Heart right ventricle (tissue), 16 donors: ENCODE measurements around the gene OTC. TPM values are rescaled to one million over a fixed set of nuclear protein-coding genes. Genes with fewer than 3 reads are reported as not detected.
A peak's percentile ranks its signal among the peaks of the same experiment; 100 is the strongest.

Experiments
- ATAC-seq, 8 donors: fragments of 200-7000 bp; cut with Tn5 transposase; one replicate each; pipeline ENCODE4 v1.9.1; 2020; ENCODE audit warnings: mild to moderate bottlenecking in 8 of 8, moderate library complexity in 8 of 8, moderate number of reproducible peaks in 1 of 8
- DNase-seq, 2 donors: peaks; one replicate each; pipeline ENCODE4 v3.0.0-alpha.2; 2020
- H3K27ac ChIP-seq, 10 donors: fragments of 200-600 bp; sonication (generic) in 2 of 10; one replicate each; pipeline versions ENCODE4 v1.5.0 to v1.8.0; 2020 to 2022; ENCODE audit warnings: mild to moderate bottlenecking in 3 of 10
- H3K27me3 ChIP-seq, 7 donors: fragments of 200-600 bp; one replicate each; pipeline ENCODE4 v1.8.0; 2021 to 2022; ENCODE audit warnings: mild to moderate bottlenecking in 2 of 7
- H3K36me3 ChIP-seq, 9 donors: fragments of 200-600 bp; sonication (generic) in 1 of 9; one replicate each; pipeline versions ENCODE4 v1.5.0 to v1.8.0; 2020 to 2022; ENCODE audit warnings: mild to moderate bottlenecking in 2 of 9
- H3K4me1 ChIP-seq, 9 donors: fragments of 200-600 bp; sonication (generic) in 1 of 9; one replicate each; pipeline versions ENCODE4 v1.5.0 to v1.8.0; 2020 to 2022; ENCODE audit warnings: mild to moderate bottlenecking in 4 of 9
- H3K4me3 ChIP-seq, 10 donors: fragments of 200-600 bp; sonication (generic) in 2 of 10; one replicate each; pipeline versions ENCODE4 v1.5.0 to v1.8.0; 2020 to 2022; ENCODE audit warnings: mild to moderate bottlenecking in 7 of 10, moderate library complexity in 2 of 10
- H3K9me3 ChIP-seq, 11 donors: fragments of 200-600 bp in 10 of 11; sonication (generic) in 2 of 11; one replicate each; pipeline versions ENCODE4 v1.5.0 to v1.8.0; 2013 to 2022; ENCODE audit warnings: mild to moderate bottlenecking in 2 of 11, control low read depth in 1 of 11, moderate library complexity in 1 of 11
- WGBS, 2 donors: extraction: QIAGEN DNeasy Blood & Tissue Kit; methylation state at CpG; one replicate each; pipeline ENCODE4 v1.1.7; 2013; ENCODE audit warnings: inconsistent platforms in 1 of 2; 5-methylcytosine and 5-hydroxymethylcytosine counted together
- intact Hi-C, 10 donors: fragments of 100-400 bp; cut with DNase I; formaldehyde crosslinking; loops; one replicate each; pipeline versions ENCODE4 v1.11.1 to v1.14.2; 2022
- polyA plus RNA-seq, 2 donors: library from polyadenylated mRNA; stranded (reverse); fragments of 200-250 nt; gene quantifications; one replicate each; pipeline ENCODE4 v1.2.3, GENCODE V29; 2013
- total RNA-seq, 10 donors: library from RNA; stranded (reverse); fragmentation: NEBNext Ultra II Directional in 3 of 10; extraction: Animal tissue kit (Norgen Biotek cat#: 25700) in 3 of 10; gene quantifications; one replicate each; pipeline versions ENCODE4 v1.2.1 to v1.2.4, GENCODE V29; 2021 to 2023
- TF ChIP-seq, protein P1 (sequence below), 9 donors: fragments of 200-600 bp; sonication (generic) in 2 of 9; IDR thresholded peaks; one replicate each; pipeline versions ENCODE4 v1.5.0 to v1.8.0; 2021 to 2022; ENCODE audit warnings: antibody characterized with exemption in 9 of 9, mild to moderate bottlenecking in 5 of 9, moderate library complexity in 1 of 9
- donor health status: Arrhythmogenic right ventricular cardiomyopathy.
- donor health status: ischemic (EF 13 %, LVEDD 7.1; RV severe dilation, severe dysfunction).
- donor health status: healthy with polysubstance abuse.
- donor health status: DM: no; HTN: yes; CAD: no.
- donor health status: DM: no; HTN: no; CAD: no.
- donor health status: ischemic (EF 25% LVEDD 6.9; RV normal size, moderate dysfunction).
- donor health status: ischemic (EF 25% LVEDD 5.7; RV mildly dilated, moderate dysfunction).
- donor health status: healthy.
- donor health status: DM: yes; HTN: yes; CAD: no.
- donor health status: Ischemic cardiomyopathy.
- donor health status: ischemic (EF 35%, LVEDD 5.7; RV mildly dilated, moderate dysfunction).
- donor health status: nonischemic (EF 11% LVEDD 7.7; RV severe dilation, severe dysfunction).
- donor health status: DM: yes; HTN: yes; CAD: no.
- donor health status: PGD.
- donor health status: ischemic (EF 29% LVEDD 5.4; RV normal size, mild dysfunction).
- donor health status: nonischemic (EF 23%, LVEDD 6.1; RV moderate dilation, normal function).

The OTC gene
- total and polyA plus RNA-seq, 12 donors: 0.20 to 0.38 TPM; not detected in 10

GRCh38 chrX:38365954-38366353 lies 13.6 kb downstream of the OTC start:
- Histone ChIP-seq H3K27ac (peak overlapping the region in 1 of 10 donors; percentile 26), H3K4me1 (peaks cover 0 to 6% (median 0%) of the 10 kb centered on the region in 9 donors), H3K27me3 (peaks cover 0 to 27% (median 0%) of the 10 kb centered on the region in 7 donors), H3K4me3 (no peak overlapping the region), H3K9me3 (no peaks in the 10 kb centered on the region), H3K36me3 (no peaks in the 10 kb centered on the region)
- DNase-seq: no peak
- TF ChIP-seq, protein P1, sequence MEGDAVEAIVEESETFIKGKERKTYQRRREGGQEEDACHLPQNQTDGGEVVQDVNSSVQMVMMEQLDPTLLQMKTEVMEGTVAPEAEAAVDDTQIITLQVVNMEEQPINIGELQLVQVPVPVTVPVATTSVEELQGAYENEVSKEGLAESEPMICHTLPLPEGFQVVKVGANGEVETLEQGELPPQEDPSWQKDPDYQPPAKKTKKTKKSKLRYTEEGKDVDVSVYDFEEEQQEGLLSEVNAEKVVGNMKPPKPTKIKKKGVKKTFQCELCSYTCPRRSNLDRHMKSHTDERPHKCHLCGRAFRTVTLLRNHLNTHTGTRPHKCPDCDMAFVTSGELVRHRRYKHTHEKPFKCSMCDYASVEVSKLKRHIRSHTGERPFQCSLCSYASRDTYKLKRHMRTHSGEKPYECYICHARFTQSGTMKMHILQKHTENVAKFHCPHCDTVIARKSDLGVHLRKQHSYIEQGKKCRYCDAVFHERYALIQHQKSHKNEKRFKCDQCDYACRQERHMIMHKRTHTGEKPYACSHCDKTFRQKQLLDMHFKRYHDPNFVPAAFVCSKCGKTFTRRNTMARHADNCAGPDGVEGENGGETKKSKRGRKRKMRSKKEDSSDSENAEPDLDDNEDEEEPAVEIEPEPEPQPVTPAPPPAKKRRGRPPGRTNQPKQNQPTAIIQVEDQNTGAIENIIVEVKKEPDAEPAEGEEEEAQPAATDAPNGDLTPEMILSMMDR (IDR thresholded peaks at IDR 0.05): no peak
- 69 to 81% methylated on average over 3 of the region's 3 CpGs for WGBS, 2 donors
- intact Hi-C loops: no loop called here
- no peak for ATAC-seq

DNA sequence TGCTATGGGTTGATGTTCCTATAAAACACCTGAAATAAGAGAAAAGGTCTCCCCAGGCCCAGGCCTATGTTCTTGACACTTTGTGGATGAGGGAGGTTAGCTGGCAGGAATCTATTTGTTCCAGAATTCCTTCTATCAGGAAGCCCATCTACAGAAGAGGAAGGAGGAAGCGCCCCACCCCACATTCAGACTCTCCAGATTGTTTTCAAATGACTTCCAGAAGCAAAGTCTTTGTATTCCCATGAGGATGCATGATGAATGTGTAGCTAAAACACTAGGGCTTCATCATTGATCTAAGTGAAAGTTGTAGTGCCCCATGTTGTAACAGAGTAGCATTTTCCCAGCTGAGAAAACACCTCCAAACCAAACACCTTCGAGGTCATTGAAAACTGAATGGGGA lies 16.4 kb downstream of the OTC start:
- intact Hi-C loops: no loop called here
- no peak for DNase-seq
- peaks cover 0 to 28% (median 0%) of the 10 kb centered on the region in 7 donors for H3K27me3 ChIP-seq
- no peaks in the 10 kb centered on the region for H3K9me3 ChIP-seq
- WGBS, 2 donors: 61 to 67% methylated on average over 2 of the region's 2 CpGs
- peaks cover 0 to 6% (median 0%) of the 10 kb centered on the region in 9 donors for H3K4me1 ChIP-seq
- peak overlapping the region in 3 of 10 donors; percentile 34 to 44 (median 36) for H3K27ac ChIP-seq
- no peak overlapping the region for H3K4me3 ChIP-seq
- TF ChIP-seq, protein P1 (IDR thresholded peaks at IDR 0.05): no peak
- no peaks in the 10 kb centered on the region for H3K36me3 ChIP-seq
- peak in 6 of 8 donors; percentile 4 to 49 (median 38) for ATAC-seq

DNA sequence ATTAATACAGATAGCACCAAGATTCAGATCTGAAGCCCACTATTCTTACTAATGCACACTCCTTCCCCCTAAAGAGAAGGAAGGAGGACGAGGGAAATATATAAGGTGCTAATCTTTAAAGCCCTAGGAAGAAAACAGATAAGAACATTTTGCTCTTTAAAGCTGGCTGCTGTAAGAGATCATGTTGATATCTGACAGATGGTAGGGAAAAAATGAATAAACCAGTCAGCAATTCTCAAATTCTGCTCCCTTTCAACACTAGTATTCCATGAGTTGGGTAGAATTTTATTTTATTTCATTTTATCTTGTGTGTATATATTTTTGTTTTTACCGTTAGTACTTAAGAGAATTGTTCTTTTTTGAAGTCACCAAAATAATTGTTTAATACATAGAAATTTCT lies 19.2 kb downstream of the OTC start:
- WGBS, 2 donors: 71 to 79% methylated on average over 2 of the region's 2 CpGs
- Histone ChIP-seq H3K36me3 (no peaks in the 10 kb centered on the region), H3K4me1 (peaks cover 0 to 6% (median 0%) of the 10 kb centered on the region in 9 donors), H3K27me3 (peaks cover 0 to 33% (median 0%) of the 10 kb centered on the region in 7 donors), H3K4me3 (no peak overlapping the region), H3K27ac (no peak overlapping the region), H3K9me3 (no peaks in the 10 kb centered on the region)
- intact Hi-C loops: no loop called here
- TF ChIP-seq, protein P1 (IDR thresholded peaks at IDR 0.05): no peak
- no peak for DNase-seq
- ATAC-seq: no peak

DNA sequence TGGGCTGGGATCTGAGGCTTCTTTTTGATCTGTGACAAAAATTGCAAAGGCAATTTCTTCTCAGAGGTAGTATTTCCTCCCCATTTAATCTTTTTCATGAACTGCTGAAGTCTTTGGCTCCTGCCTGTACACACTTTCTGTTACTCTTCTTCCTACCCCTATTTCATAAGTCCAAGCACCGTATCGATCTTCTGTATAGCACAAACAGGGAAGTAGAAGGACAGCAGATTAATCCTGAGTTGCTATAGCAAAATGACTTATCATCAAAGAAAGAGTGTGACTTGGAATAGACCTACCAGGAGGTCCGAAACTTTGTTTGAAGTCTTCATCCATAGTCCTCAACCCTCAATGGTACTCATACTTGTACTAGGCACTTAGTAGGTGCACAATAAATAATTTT lies 22.0 kb downstream of the OTC start:
- no peak for ATAC-seq
- Histone ChIP-seq H3K27me3 (peaks cover 0 to 29% (median 0%) of the 10 kb centered on the region in 7 donors), H3K36me3 (no peaks in the 10 kb centered on the region), H3K4me3 (no peak overlapping the region), H3K4me1 (no peaks in the 10 kb centered on the region), H3K9me3 (no peaks in the 10 kb centered on the region), H3K27ac (no peak overlapping the region)
- WGBS, 2 donors: 91 to 100% methylated on average over 3 of the region's 3 CpGs
- TF ChIP-seq, protein P1 (IDR thresholded peaks at IDR 0.05): no peak
- intact Hi-C loops: no loop called here
- DNase-seq: no peak
